Glomerular endothelial cell (primary cell): Measurements from ENCODE around the gene SLC4A5. TPM values are rescaled to one million over a fixed set of nuclear protein-coding genes. Genes with fewer than 3 reads are reported as not detected.

ENCODE experiments used
- DNase-seq: peaks from one replicate; pipeline ENCODE4 v3.0.0-alpha.2; 2011; ENCODE audit warnings: low read depth, low spot score; ENCODE audit errors: extremely low read depth
- total RNA-seq: library from RNA; depleted of rRNA; stranded (reverse); fragments of >200 nt; gene quantifications from 2 replicates; pipeline ENCODE4 v1.2.3, GENCODE V29; 2015

Gene SLC4A5
- total RNA-seq, 1 donor from 2014 or later, result 0.18 TPM

- no peak for DNase-seq
Measured at GRCh38 chr2:74174909-74175308, 168.3 kb downstream of the SLC4A5 start.

- no peak for DNase-seq
Measured at GRCh38 chr2:74168739-74169138, 174.5 kb downstream of the SLC4A5 start.

Other genes with a start within 250 kb of the SLC4A5 start
- gene BOLA3, start 195.5 kb downstream of the SLC4A5 start, total RNA-seq, result 60.6 and 63.8 TPM in 2 replicates
- gene MOB1A, start 164.5 kb downstream of the SLC4A5 start, total RNA-seq, result 80.7 and 112 TPM in 2 replicates
- 33.7 and 48.5 TPM in 2 replicates for gene MTHFD2, start 144.8 kb downstream of the SLC4A5 start, total RNA-seq
- 152 and 167 TPM in 2 replicates for gene DCTN1, start 36.9 kb upstream of the SLC4A5 start, total RNA-seq
- gene C2orf81, start 78.2 kb upstream of the SLC4A5 start, total RNA-seq, result 0.34 and 0.82 TPM in 2 replicates
- gene WDR54, start 78.3 kb upstream of the SLC4A5 start, total RNA-seq, result 29.1 and 35.6 TPM in 2 replicates
- 11.2 and 14.5 TPM in 2 replicates for gene RTKN, start 98.5 kb upstream of the SLC4A5 start, total RNA-seq
- gene INO80B, start 111.7 kb upstream of the SLC4A5 start, total RNA-seq, result 17.2 and 21.7 TPM in 2 replicates
- 41.0 and 50.8 TPM in 2 replicates for gene WBP1, start 115.0 kb upstream of the SLC4A5 start, total RNA-seq
- 94.6 and 120 TPM in 2 replicates for gene MOGS, start 122.0 kb upstream of the SLC4A5 start, total RNA-seq
- gene MRPL53, start 129.3 kb upstream of the SLC4A5 start, total RNA-seq, result 12.7 and 17.0 TPM in 2 replicates
- gene CCDC142, start 139.6 kb upstream of the SLC4A5 start, total RNA-seq, result 12.5 and 19.3 TPM in 2 replicates
- 14.1 and 37.5 TPM in 2 replicates for gene TTC31, start 139.7 kb upstream of the SLC4A5 start, total RNA-seq
- 3.9 and 4.3 TPM in 2 replicates for gene LBX2, start 156.2 kb upstream of the SLC4A5 start, total RNA-seq
- 10.9 and 14.4 TPM in 2 replicates for gene PCGF1, start 164.3 kb upstream of the SLC4A5 start, total RNA-seq
- gene TLX2, start 171.0 kb upstream of the SLC4A5 start, total RNA-seq, result not detected in 2 replicates
- not detected in 2 replicates for gene DQX1, start 182.8 kb upstream of the SLC4A5 start, total RNA-seq
- gene AUP1, start 186.3 kb upstream of the SLC4A5 start, total RNA-seq, result 102 and 136 TPM in 2 replicates
- gene HTRA2, start 186.5 kb upstream of the SLC4A5 start, total RNA-seq, result 30.6 TPM in 2 replicates
- 1.1 and 2.7 TPM in 2 replicates for gene LOXL3, start 210.5 kb upstream of the SLC4A5 start, total RNA-seq
- gene DOK1, start 211.3 kb upstream of the SLC4A5 start, total RNA-seq, result 12.9 and 17.2 TPM in 2 replicates